AG04450 (cell line): ENCODE measurements around the gene SOX9. TPM values are rescaled to one million over a fixed set of nuclear protein-coding genes. Genes with fewer than 3 reads are reported as not detected.

Experiments
- CTCF ChIA-PET: fragments of 300-600, 350-600 bp; formaldehyde crosslinking; extraction: SDS; loops from one replicate; lab custom pipeline; 2022; ENCODE audit warnings: antibody characterized with exemption, inconsistent platforms; lab: Charles Lee
- POLR2A ChIA-PET: fragments of 350-600 bp; formaldehyde crosslinking; extraction: SDS; loops from one replicate; lab custom pipeline; 2021; ENCODE audit warnings: antibody characterized with exemption, inconsistent platforms; lab: Yijun Ruan, JAX
- DNase-seq: peaks from one replicate; pipeline ENCODE4 v3.0.0-alpha.2; 2011; ENCODE audit warnings: low read depth, low spot score
- H3K27ac ChIP-seq: one replicate; pipeline ENCODE4 v1.5.1; 2012; ENCODE audit warnings: low read depth, low read length, control low read depth
- H3K27me3 ChIP-seq: one replicate; pipeline ENCODE4 v1.6.0; 2012; ENCODE audit warnings: low read length; ENCODE audit not compliant: control insufficient read depth, insufficient read depth
- H3K4me3 ChIP-seq: 2 replicates; pipeline ENCODE4 v1.5.1; 2011; ENCODE audit warnings: mild to moderate bottlenecking, low read depth, low read length, control low read depth
- H3K9me3 ChIP-seq: 2 replicates; pipeline ENCODE4 v1.5.1; 2012; ENCODE audit warnings: low read length; ENCODE audit not compliant: control insufficient read depth, insufficient read depth
- polyA plus RNA-seq: library from polyadenylated mRNA; depleted of rRNA; stranded (reverse); fragments of >200 nt; gene quantifications from 2 replicates; pipeline ENCODE4 v1.2.3, GENCODE V29; 2011
- TF ChIP-seq, protein P1 (sequence below): IDR thresholded peaks from 2 replicates; pipeline ENCODE4 v1.5.1; 2011; ENCODE audit warnings: low read depth, low read length, control low read depth, inconsistent platforms

Gene SOX9
- polyA plus RNA-seq, 1 experiment = 5.5 TPM

DNA sequence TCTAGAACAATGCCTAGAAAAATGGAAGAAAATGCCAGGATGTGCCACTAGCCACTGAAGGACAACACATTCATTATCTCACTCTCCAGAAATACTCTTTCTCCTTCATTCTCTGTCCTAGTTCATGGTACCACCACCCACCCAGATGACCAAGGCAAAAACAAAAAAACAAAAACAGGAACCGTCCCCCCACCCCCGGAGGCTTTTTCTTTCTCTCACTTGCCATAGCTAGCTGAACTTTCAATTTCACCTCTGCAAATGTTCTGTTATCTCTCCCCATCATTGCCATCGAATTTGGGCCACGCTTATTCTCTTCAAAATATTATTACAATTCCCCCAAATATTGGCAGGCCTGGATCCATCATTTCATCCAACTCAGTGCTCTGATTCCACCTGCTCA, 49.0 kb downstream of the SOX9 start:
- H3K9me3 ChIP-seq = no peaks in the 10 kb centered on the region
- POLR2A ChIA-PET = no interaction called here
- CTCF ChIA-PET = no interaction called here

DNA sequence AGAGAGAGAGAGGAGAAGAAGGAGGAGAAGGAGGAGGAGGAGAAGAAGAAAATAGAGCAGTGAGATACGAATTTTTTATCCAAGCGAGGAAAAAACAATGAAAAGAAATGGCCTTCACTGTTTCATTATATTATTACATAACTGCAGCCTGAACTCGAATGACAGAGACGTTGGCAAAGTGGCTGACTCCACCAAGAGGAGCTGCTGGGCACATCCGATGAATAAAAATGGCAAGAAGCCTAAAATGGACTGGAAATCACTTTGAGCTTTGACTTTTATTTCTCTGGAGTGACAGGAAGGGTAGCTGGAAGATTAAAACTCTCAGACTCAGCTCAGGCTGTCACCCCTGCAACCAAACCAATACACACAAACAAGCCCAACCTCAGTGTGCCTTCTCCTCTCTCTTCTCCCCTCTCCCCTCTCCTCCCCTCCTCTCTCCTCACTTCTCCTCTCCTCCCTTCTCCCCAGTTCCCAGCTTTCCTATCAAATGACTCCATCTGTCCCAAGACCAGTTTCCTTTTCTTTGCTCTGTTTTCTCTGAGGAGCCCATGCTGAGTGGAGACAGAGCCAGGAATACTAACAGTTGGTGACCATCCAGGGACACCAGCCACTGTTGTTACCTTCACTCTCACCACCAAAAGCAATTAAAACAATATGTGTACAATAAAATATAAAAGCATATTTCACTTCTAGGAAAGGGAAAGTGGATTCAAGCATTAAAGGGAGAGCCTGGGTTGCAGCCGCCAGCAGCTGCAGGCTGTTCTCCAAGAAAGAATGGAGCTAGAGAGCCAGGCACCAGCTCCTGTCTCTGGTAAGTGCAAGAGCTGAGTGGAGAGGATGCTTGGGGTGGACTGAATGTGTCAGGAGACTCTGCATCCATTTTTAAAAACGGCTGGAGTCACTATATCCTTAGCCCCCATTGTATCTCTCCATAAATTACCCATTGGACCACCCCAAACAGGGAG, 51.2 kb downstream of the SOX9 start:
- no peak overlapping the region for H3K4me3 ChIP-seq
- DNase-seq = no peak
- TF ChIP-seq, protein P1, sequence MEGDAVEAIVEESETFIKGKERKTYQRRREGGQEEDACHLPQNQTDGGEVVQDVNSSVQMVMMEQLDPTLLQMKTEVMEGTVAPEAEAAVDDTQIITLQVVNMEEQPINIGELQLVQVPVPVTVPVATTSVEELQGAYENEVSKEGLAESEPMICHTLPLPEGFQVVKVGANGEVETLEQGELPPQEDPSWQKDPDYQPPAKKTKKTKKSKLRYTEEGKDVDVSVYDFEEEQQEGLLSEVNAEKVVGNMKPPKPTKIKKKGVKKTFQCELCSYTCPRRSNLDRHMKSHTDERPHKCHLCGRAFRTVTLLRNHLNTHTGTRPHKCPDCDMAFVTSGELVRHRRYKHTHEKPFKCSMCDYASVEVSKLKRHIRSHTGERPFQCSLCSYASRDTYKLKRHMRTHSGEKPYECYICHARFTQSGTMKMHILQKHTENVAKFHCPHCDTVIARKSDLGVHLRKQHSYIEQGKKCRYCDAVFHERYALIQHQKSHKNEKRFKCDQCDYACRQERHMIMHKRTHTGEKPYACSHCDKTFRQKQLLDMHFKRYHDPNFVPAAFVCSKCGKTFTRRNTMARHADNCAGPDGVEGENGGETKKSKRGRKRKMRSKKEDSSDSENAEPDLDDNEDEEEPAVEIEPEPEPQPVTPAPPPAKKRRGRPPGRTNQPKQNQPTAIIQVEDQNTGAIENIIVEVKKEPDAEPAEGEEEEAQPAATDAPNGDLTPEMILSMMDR = no peak
- CTCF ChIA-PET = interaction anchor here (0.6 to 0.9 kb wide), 2 partner anchors 18 to 368 kb away, joined by 3 read pairs; no protein-coding TSS in a partner anchor
- H3K27me3 ChIP-seq = peaks cover 4% of the 10 kb centered on the region
- H3K27ac ChIP-seq = no peak overlapping the region
- H3K9me3 ChIP-seq = no peaks in the 10 kb centered on the region
- POLR2A ChIA-PET = no interaction called here

More for the DNA sequence above, 49.0 kb downstream of the SOX9 start:
- Histone ChIP-seq H3K4me3 (no peak overlapping the region), H3K27ac (no peak overlapping the region), H3K27me3 (peaks cover 5% of the 10 kb centered on the region)
- TF ChIP-seq, protein P1 = no peak
- DNase-seq = no peak

DNA sequence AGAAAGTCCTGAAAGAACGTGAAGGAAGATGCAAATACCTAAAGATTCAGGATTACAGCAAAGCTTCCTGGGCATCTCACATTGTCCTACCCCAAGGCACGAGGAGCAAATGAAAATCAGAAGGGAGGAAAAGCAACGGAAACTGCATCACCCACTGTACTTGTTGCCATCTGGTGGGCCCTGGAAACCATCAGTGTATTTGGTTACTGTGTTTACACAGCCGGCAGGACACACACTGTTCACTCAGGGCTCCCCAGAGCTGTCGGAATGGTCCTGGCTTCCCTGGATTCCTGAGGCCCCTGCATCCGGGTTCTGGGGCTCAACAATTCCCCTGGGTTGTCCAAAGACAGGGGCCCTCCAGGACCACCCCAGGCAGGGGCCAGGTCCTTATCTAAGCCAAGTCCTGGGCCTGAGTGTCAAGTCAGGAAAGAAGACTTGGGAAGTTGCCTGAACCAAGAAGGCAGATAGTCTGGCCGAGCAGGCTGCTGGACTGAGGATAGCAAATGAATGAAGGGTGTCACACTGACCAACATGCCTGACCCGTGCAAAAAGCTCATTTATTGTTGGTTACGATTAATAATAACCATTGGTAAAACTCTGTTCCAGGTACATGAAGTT, 52.8 kb downstream of the SOX9 start:
- ChIA-PET CTCF (interaction anchor here (1.1 kb wide), 1 partner anchor 383 kb away, joined by 3 read pairs; no protein-coding TSS in a partner anchor), POLR2A (no interaction called here)
- no peak for DNase-seq

GRCh38 chr17:72175263-72175662, 54.4 kb downstream of the SOX9 start:
- TF ChIP-seq, protein P1 = no peak
- CTCF ChIA-PET = no interaction called here
- Histone ChIP-seq H3K9me3 (no peaks in the 10 kb centered on the region), H3K27ac (peak overlapping the region; percentile 21), H3K4me3 (no peak overlapping the region), H3K27me3 (peaks cover 2% of the 10 kb centered on the region)
- POLR2A ChIA-PET = no interaction called here
- no peak for DNase-seq

More for the DNA sequence above, 52.8 kb downstream of the SOX9 start:
- Histone ChIP-seq H3K27me3 (peaks cover 2% of the 10 kb centered on the region), H3K4me3 (no peak overlapping the region), H3K9me3 (no peaks in the 10 kb centered on the region), H3K27ac (no peak overlapping the region)
- TF ChIP-seq, protein P1 = no peak
